B cell (primary cell): ENCODE results near the gene LSM5. TPM values are rescaled to one million over a fixed set of nuclear protein-coding genes. Genes with fewer than 3 reads are reported as not detected.

ENCODE experiments used
- ATAC-seq: fragments of 200-7000 bp; cut with Tn5 transposase; one replicate; pipeline ENCODE4 v1.10.0; 2021; ENCODE audit warnings: low read depth, mild to moderate bottlenecking, moderate number of reproducible peaks, moderate library complexity
- CTCF ChIA-PET: fragments of 350-600 bp; sonication (Branson Sonifier 250); formaldehyde crosslinking; loops from one replicate; lab custom pipeline; 2021; ENCODE audit warnings: antibody characterized with exemption, inconsistent platforms; lab: Charles Lee
- POLR2A ChIA-PET: fragments of 350-600 bp; sonication (Branson Sonifier 250); formaldehyde crosslinking; loops from one replicate; lab custom pipeline; 2021; ENCODE audit warnings: antibody characterized with exemption; lab: Charles Lee
- DNase-seq: peaks from one replicate; pipeline ENCODE4 v3.0.0; 2013
- H2AFZ ChIP-seq: 2 replicates; pipeline ENCODE4 v1.6.1; 2012; ENCODE audit warnings: mild to moderate bottlenecking, low read depth, low read length; ENCODE audit not compliant: insufficient read depth, poor library complexity, severe bottlenecking
- H3K27ac ChIP-seq, 2 donors: 1 replicate in 1 of 2; 2 replicates in 1 of 2; pipeline ENCODE4 v1.5.1; 2012 to 2013; ENCODE audit warnings: low read length in 2 of 2, mild to moderate bottlenecking in 2 of 2, moderate library complexity in 1 of 2
- H3K27me3 ChIP-seq, 4 experiments: fragments of 200-600 bp in 1 of 4; sonication (generic) in 1 of 4; replicated peaks in 1 of 4; 1 replicate in 2 of 4; 2 replicates in 2 of 4; pipeline versions ENCODE4 v1.6.1 to v1.7.0; 2013 to 2016; ENCODE audit warnings: low read length in 3 of 4, mild to moderate bottlenecking in 2 of 4, mixed read lengths in 1 of 4, moderate library complexity in 1 of 4; ENCODE audit not compliant: insufficient read depth in 4 of 4, control insufficient read depth in 3 of 4; ENCODE audit errors: control extremely low read depth in 1 of 4
- H3K36me3 ChIP-seq, 2 experiments: replicated peaks in 1 of 2; 1 replicate in 1 of 2; 2 replicates in 1 of 2; pipeline versions ENCODE4 v1.6.1 to v1.7.1; 2013; ENCODE audit warnings: low read length in 1 of 2; ENCODE audit not compliant: insufficient read depth in 2 of 2, control insufficient read depth in 1 of 2; ENCODE audit errors: control extremely low read depth in 1 of 2, extremely low read depth in 1 of 2
- H3K4me1 ChIP-seq, 2 donors: fragments of 200-600 bp in 1 of 2; sonication (generic) in 1 of 2; 1 replicate in 1 of 2; 2 replicates in 1 of 2; pipeline versions ENCODE4 v1.5.1 to v1.6.1; 2013 to 2017; ENCODE audit warnings: low read length in 2 of 2; ENCODE audit not compliant: control insufficient read depth in 2 of 2, insufficient read depth in 2 of 2
- H3K4me2 ChIP-seq: replicated peaks from 2 replicates; pipeline ENCODE3; 2012; ENCODE audit warnings: mild to moderate bottlenecking, low read depth, low read length; ENCODE audit not compliant: poor library complexity, severe bottlenecking
- H3K4me3 ChIP-seq, 5 experiments: fragments of 200-600 bp in 1 of 5; sonication (generic) in 1 of 5; 1 replicate in 3 of 5; 2 replicates in 2 of 5; pipeline versions ENCODE4 v1.5.1 to v1.7.0; 2011 to 2016; ENCODE audit warnings: low read length in 4 of 5, mild to moderate bottlenecking in 4 of 5, low read depth in 2 of 5, control low read depth in 1 of 5, moderate library complexity in 1 of 5; ENCODE audit not compliant: insufficient read depth in 1 of 5; ENCODE audit errors: control extremely low read depth in 1 of 5, extremely low read depth in 1 of 5
- H3K79me2 ChIP-seq: fragments of 200-600 bp; sonication (generic); one replicate; pipeline ENCODE4 v1.6.0; 2016; ENCODE audit warnings: low read length; ENCODE audit not compliant: control insufficient read depth, insufficient read depth
- H3K9ac ChIP-seq: fragments of 200-600 bp; sonication (generic); 2 replicates; pipeline ENCODE4 v1.6.1; 2017; ENCODE audit warnings: mild to moderate bottlenecking, low read length, moderate library complexity
- H3K9me3 ChIP-seq, 3 donors: one replicate each; pipeline versions ENCODE4 v1.6.1 to v1.7.1; 2013; ENCODE audit warnings: low read length in 2 of 3; ENCODE audit not compliant: control insufficient read depth in 2 of 3, insufficient read depth in 1 of 3; ENCODE audit errors: control extremely low read depth in 1 of 3
- H4K20me1 ChIP-seq: 2 replicates; pipeline ENCODE4 v1.6.0; 2012; ENCODE audit warnings: mild to moderate bottlenecking, low read length; ENCODE audit not compliant: insufficient read depth, control insufficient read depth, poor library complexity, severe bottlenecking
- H3K27ac Mint-ChIP-seq: one replicate; pipeline ENCODE4 v1.8.0; 2021; ENCODE audit warnings: mixed read lengths
- H3K27me3 Mint-ChIP-seq: one replicate; pipeline ENCODE4 v1.8.0; 2021; ENCODE audit warnings: mixed read lengths
- H3K4me1 Mint-ChIP-seq: one replicate; pipeline ENCODE4 v1.8.0; 2021; ENCODE audit warnings: mixed read lengths
- H3K4me3 Mint-ChIP-seq: one replicate; pipeline ENCODE4 v1.8.0; 2021; ENCODE audit warnings: mixed read lengths
- H3K9me3 Mint-ChIP-seq: one replicate; pipeline ENCODE4 v1.8.0; 2022; ENCODE audit warnings: mixed read lengths; ENCODE audit not compliant: insufficient read depth
- CTCF ChIP-seq: fragments of 200-600 bp; IDR thresholded peaks from one replicate; pipeline ENCODE4 v1.8.0; 2022; ENCODE audit warnings: antibody characterized with exemption, mild to moderate bottlenecking
- EZH2 ChIP-seq: IDR thresholded peaks from 2 replicates; pipeline ENCODE4 v1.6.1; 2012; ENCODE audit warnings: borderline replicate concordance, low read depth, mild to moderate bottlenecking, moderate library complexity, low read length; ENCODE audit not compliant: insufficient read depth, poor library complexity, severe bottlenecking
- WGBS: methylation state at CpG from one replicate; pipeline ENCODE4 v1.1.5; 2013; ENCODE audit warnings: missing lambda C conversion rate; ENCODE audit not compliant: insufficient coverage; 5-methylcytosine and 5-hydroxymethylcytosine counted together
- intact Hi-C: fragments of 100-400 bp; cut with micrococcal nuclease; formaldehyde crosslinking; loops from one replicate; pipeline ENCODE4 v1.10.0; 2022
- polyA plus RNA-seq: library from polyadenylated mRNA; depleted of rRNA; stranded (reverse); fragments of >200 nt; gene quantifications from 2 replicates; pipeline ENCODE4 v1.2.3, GENCODE V29; 2012
- total RNA-seq, 2 donors: library from RNA; stranded (reverse); fragments of 120-200 nt in 1 of 2; gene quantifications; 1 replicate in 1 of 2; 2 replicates in 1 of 2; pipeline versions ENCODE4 v1.2.3 to v1.2.4, GENCODE V29; 2013 to 2022

The LSM5 gene
- total and polyA plus RNA-seq, 2 donors (not counting 1 experiment from before 2014, with no cell fraction given) = 11.8 to 34.7 TPM

- Histone ChIP-seq H4K20me1 (peaks cover 23% of the 10 kb centered on the region), H3K9ac (peak overlapping the region; percentile 85), H3K36me3 (no peaks in the 10 kb centered on the region), H3K79me2 (peaks cover 56% of the 10 kb centered on the region), H3K4me1 (peaks cover 21 to 23% of the 10 kb centered on the region in 2 donors), H3K27me3 (no peaks in the 10 kb centered on the region), H3K9me3 (no peaks in the 10 kb centered on the region), H3K27ac (peak overlapping the region; percentile 85 to 98), H3K4me2 (peak overlapping the region; percentile 99), H2AFZ (peak overlapping the region; percentile 87), H3K4me3 (peak overlapping the region; percentile 65 to 91 (median 90))
- no peak for DNase-seq
- whole genome bisulfite sequencing = no CpG with 5 or more reads among the region's 10 CpGs
- Mint-ChIP-seq H3K27ac (peak overlapping the region; percentile 96), H3K4me3 (peak overlapping the region; percentile 84), H3K4me1 (peaks cover 40% of the 10 kb centered on the region), H3K27me3 (no peaks in the 10 kb centered on the region), H3K9me3 (no peaks in the 10 kb centered on the region)
- CTCF ChIA-PET = interaction anchor here (1.4 kb wide), 1 partner anchor 397 kb away, joined by 3 read pairs; no protein-coding TSS in a partner anchor
- POLR2A ChIA-PET = interaction anchor here (0.6 to 1.1 kb wide), 2 partner anchors 23 to 613 kb away, joined by 3 to 12 read pairs; partner anchors contain the start of gene RP9
- TF ChIP-seq CTCF (no peak), EZH2 (no peak)
- intact Hi-C loops = loop anchor here (5.0 to 10.0 kb wide), 4 partner anchors 56 to 1901 kb away; partner anchors contain the start of gene GARS1
- no peak for ATAC-seq
These were observed 6.1 kb upstream of the LSM5 start for GRCh38 chr7:32496052-32496813.
